ENCODE results near the gene CEP43.

GRCh38 chr6:166970776-166971175 lies 28.4 kb upstream of the CEP43 start:
- TF ChIP-seq CTCF (IDR thresholded peaks at IDR 0.05; ENCODE audit: insufficient read depth, low read length) = no peak
- no peak for TF ChIP-seq GABPA (IDR thresholded peaks at IDR 0.05; ENCODE audit: low read depth)
- no peak for TF ChIP-seq POLR2AphosphoS5 (IDR thresholded peaks at IDR 0.05; ENCODE audit: low read depth)
- TF ChIP-seq REST (IDR thresholded peaks at IDR 0.05; ENCODE audit: insufficient replicate concordance, low read depth) = no peak

Measured in HL-60 (cell line).